HG03432 (cell line): ENCODE measurements around the gene CCDC3.
"Not testable (repeated sequence)": the region's sequence is repeated elsewhere in the genome, so short reads cannot be mapped to it uniquely, and the experiment has no call there.

Source experiments
- ATAC-seq: cut with Tn5 transposase; IDR thresholded peaks from one replicate; pipeline ENCODE4 v1.9.1; 2021; ENCODE audit warnings: mild to moderate bottlenecking, moderate library complexity; ENCODE audit not compliant: unreplicated experiment

The CCDC3 gene

DNA sequence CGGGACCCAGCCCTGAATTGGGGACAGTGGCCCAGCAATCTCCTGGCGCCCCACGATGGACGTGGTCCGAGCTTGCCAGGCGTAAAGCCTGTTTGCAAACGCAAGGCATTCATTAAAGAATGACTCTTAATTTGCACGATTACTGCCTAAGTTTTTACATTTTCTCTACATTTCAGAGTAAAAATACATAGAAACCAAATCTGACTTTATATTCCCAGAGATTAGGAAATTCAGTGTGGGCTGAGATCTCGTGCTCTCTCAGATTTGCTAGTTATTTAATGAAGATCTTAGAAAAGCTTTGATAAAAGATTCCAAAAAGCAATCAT, 337 bp upstream of the CCDC3 start:
- no peak for ATAC-seq

DNA sequence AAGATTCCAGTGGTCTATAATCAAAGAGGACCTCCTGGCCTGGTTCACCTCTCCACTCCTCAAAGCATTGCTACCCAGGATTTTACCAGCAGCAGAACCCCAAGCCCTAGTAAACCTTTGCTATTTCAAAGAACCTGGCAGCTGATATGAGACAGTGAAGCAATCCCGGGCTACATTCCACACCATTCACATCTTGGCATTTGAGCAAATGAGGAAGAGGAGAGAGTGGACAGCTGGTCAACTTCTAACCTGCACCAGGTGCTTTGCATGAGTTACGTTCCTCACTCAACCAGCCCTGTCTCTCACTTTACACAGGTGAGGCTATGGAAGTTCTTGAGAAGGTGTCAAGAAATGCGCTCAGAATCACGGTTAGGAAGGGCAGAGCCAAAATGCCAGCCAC, 1.1 kb downstream of the CCDC3 start:
- no peak for ATAC-seq

DNA sequence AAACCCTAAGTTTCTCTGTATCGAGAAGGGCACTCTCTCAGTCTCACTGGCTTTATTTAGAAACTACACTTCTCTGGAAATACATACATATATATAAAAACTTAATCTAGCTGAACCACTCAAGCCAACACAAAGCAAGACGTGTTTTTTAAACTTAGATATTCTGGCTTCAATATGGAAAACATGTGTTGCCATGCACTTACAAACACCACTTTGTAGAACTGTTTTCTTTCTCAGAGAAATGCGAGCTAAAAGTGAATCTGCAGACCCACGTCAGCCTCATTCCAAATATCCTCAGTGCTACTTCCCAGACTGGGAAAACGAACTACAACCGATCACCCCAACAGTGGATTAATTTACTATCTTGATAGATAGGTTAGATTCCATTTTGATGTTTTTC, 1.7 kb downstream of the CCDC3 start:
- ATAC-seq = no peak

DNA sequence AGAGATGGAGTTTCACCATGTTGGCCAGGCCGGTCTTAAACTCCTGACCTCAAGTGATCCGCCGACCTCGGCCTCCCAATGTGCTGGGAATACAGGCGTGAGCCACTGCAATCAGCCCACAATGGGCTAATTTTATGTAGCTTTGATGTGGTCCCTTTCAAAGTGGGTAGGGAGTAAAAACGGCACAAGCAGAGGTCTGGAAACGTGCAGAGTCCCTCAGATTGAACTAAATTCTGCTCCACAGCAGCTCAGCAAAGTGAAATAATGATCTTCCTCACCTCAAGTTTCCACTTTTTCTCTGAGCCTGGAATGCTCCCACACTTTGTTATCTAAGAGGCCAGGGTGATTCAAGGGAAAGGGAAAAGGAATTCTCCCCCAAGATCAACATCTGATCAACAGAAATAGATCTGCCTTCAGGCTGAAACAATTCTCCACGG, 6.1 kb downstream of the CCDC3 start:
- no peak for ATAC-seq

DNA sequence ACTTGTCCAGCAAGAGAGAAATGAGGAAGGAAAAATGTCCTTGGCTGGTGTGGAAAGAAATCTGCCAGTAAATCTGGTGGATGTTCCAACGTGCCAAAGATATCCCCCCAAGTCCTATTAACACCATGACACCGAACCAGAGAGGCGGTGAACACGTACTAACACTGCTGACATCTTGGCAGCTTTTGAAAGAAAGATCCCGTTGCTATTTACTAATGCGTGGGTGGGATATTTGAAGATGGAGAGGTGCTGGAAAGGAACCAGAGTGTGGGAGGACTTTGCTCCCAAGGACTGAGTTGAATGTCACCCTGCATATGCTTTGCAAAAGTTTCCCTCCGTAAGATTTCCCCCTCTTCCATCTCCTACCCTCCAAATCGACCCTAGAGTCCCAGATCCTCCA, 7.9 kb downstream of the CCDC3 start:
- ATAC-seq = no peak

DNA sequence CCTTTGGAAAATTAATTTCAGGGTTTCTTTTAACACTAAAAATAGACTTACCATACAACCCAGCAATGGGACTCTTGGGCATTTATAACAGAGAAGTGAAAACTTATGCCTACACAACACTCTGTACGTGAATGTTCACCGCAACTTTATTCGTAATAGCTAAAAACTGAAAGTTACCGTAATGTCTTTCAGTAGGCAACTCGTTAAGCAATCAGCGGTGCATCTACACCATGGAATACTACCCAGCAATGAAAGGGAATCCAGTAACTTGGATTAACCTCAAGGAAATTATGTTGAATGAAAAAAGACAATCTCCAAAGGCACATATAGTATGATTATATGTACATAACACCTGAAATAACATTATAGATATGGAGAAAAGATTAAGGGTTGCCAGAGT, 16.2 kb downstream of the CCDC3 start:
- no peak for ATAC-seq

DNA sequence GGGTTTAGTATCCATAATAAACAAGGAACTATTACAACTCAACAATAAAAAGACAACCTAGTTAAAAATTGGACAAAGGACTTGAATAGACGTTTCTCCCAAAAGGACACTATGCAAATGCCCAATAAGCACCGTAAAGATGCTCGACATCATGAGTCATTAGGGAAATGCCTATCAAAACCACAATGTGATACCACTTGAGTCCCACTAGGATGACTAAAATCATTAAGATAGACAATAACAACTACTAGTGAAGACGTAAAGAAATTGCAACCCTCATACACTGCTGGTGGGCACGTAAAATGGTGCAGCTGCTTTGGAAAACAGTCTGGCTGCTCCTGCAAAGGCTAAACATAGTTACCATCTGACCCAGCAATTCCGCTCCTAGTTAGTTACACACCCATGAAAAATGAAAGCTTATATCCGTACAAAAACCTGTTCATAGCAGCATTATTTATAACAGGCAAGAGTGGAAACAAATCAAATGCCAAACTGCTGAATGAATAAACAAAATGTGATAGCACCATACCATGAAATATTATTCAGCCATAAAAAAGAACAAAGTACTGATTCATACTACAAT, 17.3 kb downstream of the CCDC3 start:
- no peak for ATAC-seq

DNA sequence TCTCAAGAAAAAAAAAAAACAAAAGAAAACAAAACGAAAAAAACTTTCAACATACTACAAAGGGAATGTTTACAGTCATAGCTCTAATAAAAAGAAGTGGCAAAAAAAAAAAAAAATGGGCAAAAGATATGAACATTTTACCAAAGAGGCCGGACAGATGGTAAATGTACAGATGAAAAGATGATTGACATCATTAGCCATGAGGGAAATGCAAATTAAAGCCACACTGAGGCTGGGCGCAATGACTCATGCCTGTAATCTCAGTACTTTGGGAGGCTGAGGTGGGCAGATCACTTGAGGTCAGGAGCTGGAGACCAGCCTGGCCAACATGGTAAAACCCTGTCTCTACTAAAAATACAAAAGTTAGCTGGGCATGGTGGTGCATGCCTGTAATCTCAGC, 17.9 kb downstream of the CCDC3 start:
- not testable (repeated sequence) for ATAC-seq

DNA sequence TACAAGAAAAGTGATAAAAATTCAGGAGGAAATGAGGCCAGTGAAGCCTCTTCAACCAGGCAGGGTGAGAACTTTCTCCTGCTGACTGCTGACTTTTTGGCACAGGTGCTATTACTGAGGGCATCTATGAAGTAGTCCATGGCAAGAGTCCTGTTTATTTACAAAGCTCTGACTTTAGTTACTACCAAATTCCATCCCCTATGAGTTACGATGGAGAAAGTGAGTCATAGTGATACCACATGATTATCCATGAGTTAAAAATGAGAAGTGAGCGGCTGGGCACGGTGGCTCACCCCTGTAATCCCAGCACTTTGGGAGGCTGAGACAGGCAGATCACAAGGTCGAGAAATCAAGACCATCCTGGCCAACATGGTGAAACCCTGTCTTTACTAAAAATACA, 19.9 kb downstream of the CCDC3 start:
- no peak for ATAC-seq

DNA sequence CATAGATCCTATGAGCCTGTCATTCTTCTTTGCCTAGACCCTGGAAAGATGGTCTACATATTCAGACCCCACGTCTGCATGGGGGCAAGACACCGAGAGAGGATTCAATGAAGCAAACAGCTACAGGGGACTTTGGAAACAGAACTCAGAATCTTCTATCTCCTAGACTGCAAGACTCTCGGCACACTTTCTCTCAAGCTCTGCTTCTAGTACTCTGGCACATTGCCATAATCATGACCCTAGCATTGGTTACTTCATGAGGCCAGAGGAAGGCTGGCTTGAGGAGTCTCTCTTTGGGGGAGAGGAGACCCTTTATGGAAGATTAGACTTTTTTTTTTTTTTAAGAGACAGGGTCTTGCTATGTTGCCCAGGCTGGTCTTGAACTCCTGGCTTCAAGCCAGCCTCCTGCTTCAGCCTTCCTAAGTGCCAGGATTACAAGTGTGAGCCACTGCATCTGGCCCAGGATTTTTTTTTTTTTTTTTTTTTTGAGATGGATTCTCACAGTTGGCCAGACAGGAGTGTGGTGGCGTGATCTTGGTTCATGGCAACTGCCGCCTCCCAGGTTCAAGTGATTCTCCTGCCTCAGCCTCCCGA, 20.7 kb downstream of the CCDC3 start:
- no peak for ATAC-seq

DNA sequence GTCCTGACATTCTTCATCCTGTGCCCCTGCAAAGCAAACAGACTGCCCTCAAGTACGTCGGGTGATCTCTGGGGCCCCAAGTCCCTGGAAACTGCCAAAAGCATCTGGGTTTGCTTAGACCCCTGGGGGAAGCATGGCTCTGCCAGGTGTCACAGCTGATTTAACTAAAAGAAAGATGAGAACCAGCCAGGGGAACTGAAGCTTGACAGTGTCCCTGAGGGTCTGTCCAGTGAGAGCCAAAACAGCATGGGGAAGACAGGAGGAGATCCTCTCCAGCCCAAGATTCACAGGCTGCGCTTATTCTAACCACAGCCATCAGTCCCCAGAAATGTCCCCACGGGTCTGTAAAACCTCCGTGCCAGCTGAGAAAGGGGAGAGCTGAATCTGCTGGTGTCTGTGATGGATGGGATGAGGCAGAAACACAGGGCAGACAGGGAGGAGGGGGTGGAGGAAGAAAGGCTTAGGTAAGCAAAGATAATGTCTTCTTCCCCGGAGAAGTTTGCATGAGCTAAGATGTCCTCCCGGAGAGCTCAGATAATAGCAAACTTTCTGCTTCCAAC, 21.3 kb downstream of the CCDC3 start:
- no peak for ATAC-seq

DNA sequence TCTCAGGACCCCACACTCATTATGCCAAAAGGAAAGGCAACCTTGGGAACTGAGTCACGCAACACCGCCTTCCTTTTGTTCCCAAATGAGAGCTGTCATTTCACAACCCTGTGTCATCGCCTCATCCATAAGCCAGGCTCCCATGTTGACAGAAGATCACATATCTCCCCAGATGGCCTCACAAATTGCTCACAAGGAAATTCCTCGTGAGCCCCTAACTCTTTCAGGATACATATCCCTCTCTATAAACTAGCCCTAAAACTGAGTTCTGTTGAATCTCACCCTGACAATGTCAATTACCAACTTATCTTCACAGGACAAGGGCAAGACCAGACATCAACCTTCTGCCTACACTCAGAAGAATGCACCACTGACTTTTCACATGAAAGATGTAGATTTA, 22.6 kb downstream of the CCDC3 start:
- no peak for ATAC-seq

DNA sequence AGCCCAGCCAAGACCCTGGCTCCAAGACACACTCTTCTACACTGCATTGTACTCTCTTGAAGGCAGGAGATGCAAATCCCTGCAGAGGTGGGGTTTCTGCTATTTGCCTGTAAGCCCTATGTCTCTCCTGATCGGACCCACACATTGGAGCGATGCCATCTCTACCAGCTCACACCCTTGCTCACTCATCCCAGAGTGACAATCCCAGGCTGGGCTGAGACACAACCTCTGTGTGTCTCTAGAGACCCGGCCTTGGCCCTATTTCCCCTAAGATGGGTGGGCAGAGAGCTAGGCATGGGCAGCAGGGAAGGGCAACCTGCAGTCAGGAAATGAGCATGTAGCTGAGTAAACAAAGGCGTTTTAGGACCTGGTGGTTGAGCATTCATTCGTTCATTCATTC, 25.6 kb downstream of the CCDC3 start:
- no peak for ATAC-seq

DNA sequence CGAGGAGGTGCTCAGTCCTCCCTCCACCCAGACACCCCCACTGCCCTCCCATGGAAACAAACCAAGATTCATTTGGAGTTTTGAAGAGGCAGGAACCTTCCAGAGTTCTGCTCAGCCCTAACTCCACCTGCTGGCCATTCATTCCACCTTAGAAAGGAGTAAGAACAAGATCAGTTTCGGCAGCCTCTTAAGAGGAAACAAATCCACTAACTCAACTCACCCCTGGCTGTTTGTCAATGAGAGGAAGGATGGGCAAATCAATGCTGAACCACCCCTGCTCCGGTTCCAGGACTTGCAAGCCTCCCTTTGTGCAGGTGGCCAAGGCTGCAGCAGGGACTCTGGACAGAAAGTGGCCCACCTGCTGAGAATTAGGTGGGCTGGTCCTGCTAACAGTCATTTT, 26.2 kb downstream of the CCDC3 start:
- no peak for ATAC-seq

DNA sequence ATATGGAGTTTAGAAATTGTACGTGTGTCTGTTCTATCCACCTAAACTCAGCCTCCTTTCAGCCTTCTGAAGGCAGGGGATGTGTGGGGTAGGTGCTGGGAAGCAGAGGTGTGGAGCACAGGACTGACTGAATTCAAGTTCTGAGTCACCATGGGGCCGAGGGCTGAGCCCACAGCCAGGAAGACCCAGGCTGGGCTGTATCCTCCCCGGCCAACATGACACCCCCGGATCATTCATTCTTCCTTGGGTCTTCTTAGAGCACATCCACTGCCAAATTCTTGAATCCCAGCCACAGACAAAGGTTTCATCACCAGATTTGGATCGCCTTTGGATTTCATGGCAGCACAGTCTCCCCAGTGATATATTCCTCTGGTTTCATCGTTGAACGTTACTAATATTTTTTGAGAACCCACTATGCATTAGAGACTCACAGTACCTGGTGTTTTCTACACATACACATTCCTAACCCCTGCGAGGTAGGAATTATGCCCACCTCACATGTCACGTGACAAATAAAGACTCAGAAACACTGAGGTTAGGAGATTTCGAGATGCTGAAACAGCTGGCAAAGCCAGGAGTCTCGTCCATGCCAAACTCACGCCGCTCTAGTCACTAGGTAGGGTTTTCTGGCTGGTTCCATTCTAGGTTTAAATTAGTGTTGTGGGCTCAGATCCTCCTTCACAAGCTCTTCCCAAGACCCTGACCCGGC, 26.9 kb downstream of the CCDC3 start:
- no peak for ATAC-seq

DNA sequence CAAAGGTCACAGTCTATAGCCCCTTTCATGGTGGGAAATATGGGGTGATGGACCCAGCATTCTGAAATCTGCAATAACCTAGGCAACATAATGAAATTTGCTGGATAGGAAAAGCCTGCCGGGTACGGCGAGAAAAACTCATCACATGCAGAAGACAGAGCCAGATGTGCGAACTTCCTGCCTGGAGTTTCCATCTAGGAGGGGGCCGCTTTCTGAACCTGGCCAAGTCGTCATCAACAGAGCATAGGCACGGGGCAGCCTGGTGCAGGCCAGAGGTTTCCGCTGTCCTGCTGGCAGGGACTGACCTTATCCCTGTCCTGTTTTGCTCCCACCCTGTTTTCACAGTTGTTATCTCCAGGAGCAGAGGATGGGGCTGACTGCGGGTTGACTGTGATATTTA, 27.4 kb downstream of the CCDC3 start:
- ATAC-seq = no peak

DNA sequence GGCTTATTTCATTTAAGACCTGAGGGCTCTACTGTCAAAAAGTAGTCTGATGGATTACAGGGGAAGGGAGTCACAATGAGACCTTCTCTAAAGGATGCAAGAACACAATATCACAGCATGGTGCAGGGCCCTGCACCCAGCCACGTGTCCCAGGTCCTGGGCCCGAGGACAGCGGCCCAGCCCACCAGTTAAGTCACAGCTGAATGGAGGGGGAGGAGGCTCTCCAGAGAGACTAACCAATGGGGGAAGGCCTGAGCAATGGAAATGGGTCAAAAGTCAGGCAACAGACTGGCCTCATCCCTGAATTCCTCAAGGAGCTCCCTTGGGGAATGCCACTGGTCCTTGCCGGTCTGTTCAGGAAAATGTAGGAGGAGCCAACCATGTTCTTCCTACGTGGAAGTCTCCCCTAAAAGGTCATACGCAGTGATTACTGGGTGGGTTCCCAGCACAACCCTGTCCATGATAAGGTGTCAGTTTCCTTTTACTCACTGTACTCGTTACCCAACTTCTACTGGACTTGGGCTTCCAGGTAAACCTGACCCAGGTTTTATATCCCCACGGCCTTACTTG, 28.3 kb downstream of the CCDC3 start:
- ATAC-seq = no peak

DNA sequence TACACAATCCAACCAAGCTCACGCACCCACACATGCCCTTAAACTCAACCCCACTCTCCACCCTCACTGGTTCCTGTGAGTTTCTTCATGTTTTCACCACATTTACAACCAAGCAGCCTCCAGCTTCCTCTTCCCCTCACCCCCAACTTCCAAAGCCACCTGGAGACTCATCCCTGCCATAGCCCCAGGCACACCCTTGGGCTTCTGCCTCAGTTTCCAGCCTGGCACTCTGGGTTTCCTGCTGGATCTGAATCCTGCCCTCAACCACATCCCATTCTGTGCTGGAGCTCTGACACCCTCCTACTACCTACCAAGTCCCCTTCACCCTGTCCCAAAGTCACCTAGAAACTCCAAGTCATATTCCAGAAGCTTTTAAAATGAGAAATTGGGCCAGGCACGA, 29.4 kb downstream of the CCDC3 start:
- no peak for ATAC-seq

DNA sequence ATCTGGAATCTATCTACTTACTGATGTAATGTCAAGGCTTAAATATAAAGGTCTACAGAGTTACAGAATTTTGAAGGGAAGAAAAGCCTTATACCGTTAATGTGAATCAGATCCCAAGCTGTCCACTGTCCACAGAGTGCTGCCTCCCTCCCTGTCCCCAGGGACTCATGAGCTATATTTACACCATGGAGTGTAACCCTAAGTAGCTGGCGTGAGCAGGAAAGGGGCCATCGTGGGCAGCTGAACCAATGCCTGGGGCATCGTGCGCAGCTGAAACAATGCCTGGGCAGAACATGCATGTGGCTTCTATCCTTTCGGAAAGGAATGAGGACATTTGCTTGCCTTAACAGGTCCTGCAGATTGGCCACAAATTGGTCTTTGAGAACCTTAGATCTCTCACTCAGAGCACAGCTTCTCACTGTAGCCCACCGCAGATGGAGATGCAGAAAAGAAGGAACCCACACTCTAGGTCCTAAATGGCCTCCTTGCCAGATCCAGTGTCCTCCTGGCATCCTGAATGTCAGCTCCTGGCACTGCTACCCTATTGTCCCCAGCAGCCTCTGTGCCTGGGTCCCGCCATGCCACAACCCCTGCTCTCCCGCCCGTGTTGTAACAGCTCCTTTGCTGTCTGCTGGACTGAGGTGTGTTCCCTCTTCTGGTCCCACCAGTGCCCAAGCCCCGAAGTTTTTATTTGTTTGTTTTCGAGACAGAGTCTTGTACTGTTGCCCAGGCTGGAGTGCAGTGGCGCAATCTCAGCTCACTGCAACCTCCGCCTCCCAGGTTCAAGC, 30.3 kb downstream of the CCDC3 start:
- no peak for ATAC-seq

DNA sequence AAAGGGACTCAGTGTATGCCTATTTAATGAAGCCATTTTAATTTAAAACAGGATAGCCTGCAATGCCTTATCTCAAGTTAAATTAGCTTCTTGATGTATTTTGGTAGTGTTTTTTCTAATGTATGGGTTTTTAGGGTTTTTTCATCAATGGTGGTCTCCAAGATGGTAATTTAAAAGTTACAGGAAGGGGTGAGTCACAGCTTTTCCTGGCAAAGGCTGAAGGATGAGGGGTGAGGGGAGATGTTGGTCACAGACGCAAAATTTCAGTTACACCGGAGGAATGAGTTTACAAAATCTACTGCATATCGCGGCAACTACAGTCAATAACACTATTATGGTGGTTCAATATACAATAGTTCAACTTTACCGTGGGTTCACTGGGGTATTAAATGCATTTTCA, 31.6 kb downstream of the CCDC3 start:
- no peak for ATAC-seq

DNA sequence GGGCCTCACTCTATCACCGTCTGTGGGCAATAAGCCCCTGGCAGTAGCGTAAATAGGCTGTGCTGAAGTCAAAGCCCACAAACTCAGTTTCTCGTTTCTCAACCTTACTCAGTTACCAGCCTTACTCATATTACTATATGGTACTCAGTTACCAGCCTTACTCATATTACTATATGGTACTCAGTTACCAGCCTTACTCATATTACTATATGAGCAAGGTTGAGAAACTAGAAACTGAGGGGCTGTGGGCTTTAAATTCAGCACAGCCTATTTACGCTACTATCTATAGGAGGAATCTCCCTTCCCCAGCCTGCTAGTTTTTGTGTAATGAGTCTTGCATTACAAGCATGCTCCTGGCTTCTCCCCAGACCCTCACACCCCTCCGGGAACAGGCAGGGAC, 35.4 kb downstream of the CCDC3 start:
- no peak for ATAC-seq
